ENCODE measurements around the gene NBDY.

DNA sequence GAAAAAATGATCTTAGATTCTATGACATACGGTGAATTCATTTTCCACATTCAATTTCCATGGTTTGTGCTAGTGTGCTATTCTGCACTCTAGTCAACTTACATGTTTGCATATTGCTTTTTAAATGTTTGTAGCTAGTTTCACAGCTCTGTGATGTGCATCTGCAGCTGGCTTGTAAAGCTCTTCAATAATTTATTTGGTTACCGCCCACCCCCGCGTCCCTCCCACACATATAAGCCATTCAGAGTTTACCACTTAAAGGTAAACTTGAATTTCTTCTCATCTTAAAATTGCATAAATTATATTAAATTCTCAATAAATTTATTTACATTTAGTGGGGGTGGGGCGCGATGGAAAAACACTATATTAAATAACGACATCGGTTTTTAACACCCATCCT, 291 bp upstream of the NBDY start:
- TF ChIP-seq, protein P1, sequence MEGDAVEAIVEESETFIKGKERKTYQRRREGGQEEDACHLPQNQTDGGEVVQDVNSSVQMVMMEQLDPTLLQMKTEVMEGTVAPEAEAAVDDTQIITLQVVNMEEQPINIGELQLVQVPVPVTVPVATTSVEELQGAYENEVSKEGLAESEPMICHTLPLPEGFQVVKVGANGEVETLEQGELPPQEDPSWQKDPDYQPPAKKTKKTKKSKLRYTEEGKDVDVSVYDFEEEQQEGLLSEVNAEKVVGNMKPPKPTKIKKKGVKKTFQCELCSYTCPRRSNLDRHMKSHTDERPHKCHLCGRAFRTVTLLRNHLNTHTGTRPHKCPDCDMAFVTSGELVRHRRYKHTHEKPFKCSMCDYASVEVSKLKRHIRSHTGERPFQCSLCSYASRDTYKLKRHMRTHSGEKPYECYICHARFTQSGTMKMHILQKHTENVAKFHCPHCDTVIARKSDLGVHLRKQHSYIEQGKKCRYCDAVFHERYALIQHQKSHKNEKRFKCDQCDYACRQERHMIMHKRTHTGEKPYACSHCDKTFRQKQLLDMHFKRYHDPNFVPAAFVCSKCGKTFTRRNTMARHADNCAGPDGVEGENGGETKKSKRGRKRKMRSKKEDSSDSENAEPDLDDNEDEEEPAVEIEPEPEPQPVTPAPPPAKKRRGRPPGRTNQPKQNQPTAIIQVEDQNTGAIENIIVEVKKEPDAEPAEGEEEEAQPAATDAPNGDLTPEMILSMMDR (conservative IDR thresholded peaks at IDR 0.05; ENCODE audit: low read depth, low read length): no peak
- TF ChIP-seq RAD21 (IDR thresholded peaks at IDR 0.05; ENCODE audit: low read length): no peak
- no peak for TF ChIP-seq NFE2L2 (IDR thresholded peaks at IDR 0.05; ENCODE audit: low read depth, low read length)
- TF ChIP-seq, protein P2, sequence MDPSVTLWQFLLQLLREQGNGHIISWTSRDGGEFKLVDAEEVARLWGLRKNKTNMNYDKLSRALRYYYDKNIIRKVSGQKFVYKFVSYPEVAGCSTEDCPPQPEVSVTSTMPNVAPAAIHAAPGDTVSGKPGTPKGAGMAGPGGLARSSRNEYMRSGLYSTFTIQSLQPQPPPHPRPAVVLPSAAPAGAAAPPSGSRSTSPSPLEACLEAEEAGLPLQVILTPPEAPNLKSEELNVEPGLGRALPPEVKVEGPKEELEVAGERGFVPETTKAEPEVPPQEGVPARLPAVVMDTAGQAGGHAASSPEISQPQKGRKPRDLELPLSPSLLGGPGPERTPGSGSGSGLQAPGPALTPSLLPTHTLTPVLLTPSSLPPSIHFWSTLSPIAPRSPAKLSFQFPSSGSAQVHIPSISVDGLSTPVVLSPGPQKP (IDR thresholded peaks at IDR 0.05; ENCODE audit: borderline replicate concordance, low read depth, low read length): no peak
- TF ChIP-seq MAFK (IDR thresholded peaks at IDR 0.05; ENCODE audit: low read depth, low read length): no peak
- no peak for TF ChIP-seq SMC3 (IDR thresholded peaks at IDR 0.05; ENCODE audit: low read depth, low read length)
- no peak for TF ChIP-seq POLR2A (IDR thresholded peaks at IDR 0.05; ENCODE audit: low read depth, low read length)
- TF ChIP-seq CEBPB (IDR thresholded peaks at IDR 0.05; ENCODE audit: low read depth, low read length): no peak
- no peak for TF ChIP-seq MXI1 (IDR thresholded peaks at IDR 0.05; ENCODE audit: borderline replicate concordance, low read depth, low read length)
- no peak for TF ChIP-seq CHD1 (IDR thresholded peaks at IDR 0.05; ENCODE audit: low read depth, low read length)
- TF ChIP-seq RCOR1 (IDR thresholded peaks at IDR 0.05; ENCODE audit: insufficient replicate concordance, low read length): no peak
- TF ChIP-seq, protein P3, sequence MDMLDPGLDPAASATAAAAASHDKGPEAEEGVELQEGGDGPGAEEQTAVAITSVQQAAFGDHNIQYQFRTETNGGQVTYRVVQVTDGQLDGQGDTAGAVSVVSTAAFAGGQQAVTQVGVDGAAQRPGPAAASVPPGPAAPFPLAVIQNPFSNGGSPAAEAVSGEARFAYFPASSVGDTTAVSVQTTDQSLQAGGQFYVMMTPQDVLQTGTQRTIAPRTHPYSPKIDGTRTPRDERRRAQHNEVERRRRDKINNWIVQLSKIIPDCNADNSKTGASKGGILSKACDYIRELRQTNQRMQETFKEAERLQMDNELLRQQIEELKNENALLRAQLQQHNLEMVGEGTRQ (IDR thresholded peaks at IDR 0.05; ENCODE audit: low read depth, low read length): no peak

All from IMR-90 (cell line).